ENCODE results near the gene ZBTB21. TPM values are rescaled to one million over a fixed set of nuclear protein-coding genes. Genes with fewer than 3 reads are reported as not detected.

ZBTB21 gene
- total RNA-seq, 1 donor from 2014 or later: 20.9 TPM

GRCh38 chr21:42027085-42027821 lies 17.1 kb upstream of the ZBTB21 start:
- Mint-ChIP-seq H3K27me3 (ENCODE audit: unreplicated experiment) (no peaks in the 10 kb centered on the region), H3K4me1 (ENCODE audit: unreplicated experiment) (peaks cover 3% of the 10 kb centered on the region), H3K27ac (ENCODE audit: unreplicated experiment) (no peak overlapping the region), H3K4me3 (ENCODE audit: unreplicated experiment) (no peak overlapping the region), H3K9me3 (ENCODE audit: unreplicated experiment) (no peaks in the 10 kb centered on the region), H3K36me3 (ENCODE audit: unreplicated experiment) (no peaks in the 10 kb centered on the region)
- TF ChIP-seq CTCF (IDR thresholded peaks at IDR 0.05): no peak
- no peak for DNase-seq (ENCODE audit: extremely low spot score, unreplicated experiment)

GRCh38 chr21:42026082-42026435 lies 15.9 kb upstream of the ZBTB21 start:
- no peak for DNase-seq (ENCODE audit: extremely low spot score, unreplicated experiment)
- H3K27me3 Mint-ChIP-seq (ENCODE audit: unreplicated experiment): no peaks in the 10 kb centered on the region

GRCh38 chr21:42025376-42026081 lies 15.4 kb upstream of the ZBTB21 start:
- no peak for TF ChIP-seq CTCF (IDR thresholded peaks at IDR 0.05)
- no peaks in the 10 kb centered on the region for H3K27me3 Mint-ChIP-seq (ENCODE audit: unreplicated experiment)
- no peaks in the 10 kb centered on the region for H3K36me3 Mint-ChIP-seq (ENCODE audit: unreplicated experiment)
- no peak overlapping the region for H3K27ac Mint-ChIP-seq (ENCODE audit: unreplicated experiment)
- H3K4me3 Mint-ChIP-seq (ENCODE audit: unreplicated experiment): no peak overlapping the region
- peaks cover 14% of the 10 kb centered on the region for H3K4me1 Mint-ChIP-seq (ENCODE audit: unreplicated experiment)
- DNase-seq (ENCODE audit: extremely low spot score, unreplicated experiment): no peak
- no peaks in the 10 kb centered on the region for H3K9me3 Mint-ChIP-seq (ENCODE audit: unreplicated experiment)

More at GRCh38 chr21:42026082-42026435, 15.9 kb upstream of the ZBTB21 start:
- Mint-ChIP-seq H3K27ac (ENCODE audit: unreplicated experiment) (no peak overlapping the region), H3K36me3 (ENCODE audit: unreplicated experiment) (no peaks in the 10 kb centered on the region), H3K4me1 (ENCODE audit: unreplicated experiment) (peaks cover 14% of the 10 kb centered on the region), H3K4me3 (ENCODE audit: unreplicated experiment) (no peak overlapping the region), H3K9me3 (ENCODE audit: unreplicated experiment) (no peaks in the 10 kb centered on the region)
- no peak for TF ChIP-seq CTCF (IDR thresholded peaks at IDR 0.05)

- H3K27me3 Mint-ChIP-seq (ENCODE audit: unreplicated experiment): no peaks in the 10 kb centered on the region
- peaks cover 14% of the 10 kb centered on the region for H3K4me1 Mint-ChIP-seq (ENCODE audit: unreplicated experiment)
- no peaks in the 10 kb centered on the region for H3K36me3 Mint-ChIP-seq (ENCODE audit: unreplicated experiment)
- no peaks in the 10 kb centered on the region for H3K9me3 Mint-ChIP-seq (ENCODE audit: unreplicated experiment)
- H3K27ac Mint-ChIP-seq (ENCODE audit: unreplicated experiment): no peak overlapping the region
- H3K4me3 Mint-ChIP-seq (ENCODE audit: unreplicated experiment): no peak overlapping the region
- no peak for DNase-seq (ENCODE audit: extremely low spot score, unreplicated experiment)
- no peak for TF ChIP-seq CTCF (IDR thresholded peaks at IDR 0.05)
Measured at GRCh38 chr21:42022906-42023305, 12.7 kb upstream of the ZBTB21 start.

GRCh38 chr21:42022091-42022430 lies 11.9 kb upstream of the ZBTB21 start:
- Mint-ChIP-seq H3K27me3 (ENCODE audit: unreplicated experiment) (no peaks in the 10 kb centered on the region), H3K9me3 (ENCODE audit: unreplicated experiment) (no peaks in the 10 kb centered on the region), H3K4me3 (ENCODE audit: unreplicated experiment) (no peak overlapping the region), H3K36me3 (ENCODE audit: unreplicated experiment) (no peaks in the 10 kb centered on the region), H3K27ac (ENCODE audit: unreplicated experiment) (peak overlapping the region; percentile 41), H3K4me1 (ENCODE audit: unreplicated experiment) (peaks cover 14% of the 10 kb centered on the region)
- no peak for DNase-seq (ENCODE audit: extremely low spot score, unreplicated experiment)
- TF ChIP-seq CTCF (IDR thresholded peaks at IDR 0.05): no peak

All from osteocyte (in vitro differentiated cells).